Lower leg skin (tissue), 3 donors: ENCODE results near the gene XKR8.

Source experiments
- POLR2A ChIP-seq, 2 donors: fragments of 450-650 bp; IDR thresholded peaks; one replicate each; pipeline ENCODE4 v1.6.1; 2016 to 2017; ENCODE audit warnings: antibody characterized with exemption in 2 of 2, mild to moderate bottlenecking in 1 of 2, moderate library complexity in 1 of 2
- TF ChIP-seq, protein P1 (sequence below), 3 donors: fragments of 450-650 bp; IDR thresholded peaks; one replicate each; pipeline ENCODE4 v1.5.1; 2016; ENCODE audit warnings: antibody characterized with exemption in 3 of 3, mild to moderate bottlenecking in 3 of 3, moderate library complexity in 2 of 3

DNA sequence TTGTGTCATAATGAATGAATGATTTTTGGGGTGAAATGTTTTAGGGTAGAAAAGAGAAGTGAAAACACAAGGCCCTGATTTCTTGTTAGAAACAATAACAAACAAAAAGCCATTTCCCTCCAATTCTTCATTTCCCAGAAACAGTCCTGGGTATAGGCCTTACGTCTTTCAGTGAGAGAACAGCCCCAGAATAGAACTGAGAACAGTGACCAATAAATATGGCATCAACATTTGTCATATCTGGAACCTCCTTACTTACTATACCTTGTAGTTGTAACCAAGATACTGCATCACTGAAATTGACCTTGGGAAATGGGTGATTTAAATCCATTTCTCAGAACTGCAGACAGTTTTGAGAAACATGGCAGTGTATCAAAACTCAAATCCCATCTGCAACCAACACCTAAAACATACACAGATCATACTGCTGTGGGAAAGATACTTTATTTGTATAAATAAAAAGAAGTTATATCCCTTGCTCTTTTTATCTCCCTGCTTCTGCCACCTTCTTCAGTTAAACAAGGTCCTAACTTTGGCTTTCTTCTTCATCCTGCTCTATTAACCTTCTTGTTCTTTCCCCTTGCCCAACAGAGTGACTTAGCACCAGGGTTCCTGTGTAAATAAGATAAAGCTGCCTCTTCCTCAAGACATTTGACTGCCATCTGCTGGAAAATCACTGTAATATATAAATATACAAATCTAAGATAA, 19.5 kb downstream of the XKR8 start:
- TF ChIP-seq, protein P1, sequence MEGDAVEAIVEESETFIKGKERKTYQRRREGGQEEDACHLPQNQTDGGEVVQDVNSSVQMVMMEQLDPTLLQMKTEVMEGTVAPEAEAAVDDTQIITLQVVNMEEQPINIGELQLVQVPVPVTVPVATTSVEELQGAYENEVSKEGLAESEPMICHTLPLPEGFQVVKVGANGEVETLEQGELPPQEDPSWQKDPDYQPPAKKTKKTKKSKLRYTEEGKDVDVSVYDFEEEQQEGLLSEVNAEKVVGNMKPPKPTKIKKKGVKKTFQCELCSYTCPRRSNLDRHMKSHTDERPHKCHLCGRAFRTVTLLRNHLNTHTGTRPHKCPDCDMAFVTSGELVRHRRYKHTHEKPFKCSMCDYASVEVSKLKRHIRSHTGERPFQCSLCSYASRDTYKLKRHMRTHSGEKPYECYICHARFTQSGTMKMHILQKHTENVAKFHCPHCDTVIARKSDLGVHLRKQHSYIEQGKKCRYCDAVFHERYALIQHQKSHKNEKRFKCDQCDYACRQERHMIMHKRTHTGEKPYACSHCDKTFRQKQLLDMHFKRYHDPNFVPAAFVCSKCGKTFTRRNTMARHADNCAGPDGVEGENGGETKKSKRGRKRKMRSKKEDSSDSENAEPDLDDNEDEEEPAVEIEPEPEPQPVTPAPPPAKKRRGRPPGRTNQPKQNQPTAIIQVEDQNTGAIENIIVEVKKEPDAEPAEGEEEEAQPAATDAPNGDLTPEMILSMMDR (IDR thresholded peaks at IDR 0.05), result no peak
- TF ChIP-seq POLR2A (IDR thresholded peaks at IDR 0.05), result no peak
